Mammary epithelial cell (primary cell): ENCODE data around the gene GSTP1.

ENCODE experiments used
- EZH2 ChIP-seq: IDR thresholded peaks from 2 replicates; pipeline ENCODE4 v1.6.1; 2012; ENCODE audit warnings: low read length, inconsistent platforms, borderline replicate concordance
- TF ChIP-seq, protein P1 (sequence below), 2 donors: IDR thresholded peaks in 1 of 2; conservative IDR thresholded peaks in 1 of 2; 2 replicates each; pipeline ENCODE4 v1.5.1; 2011 to 2012; ENCODE audit warnings: inconsistent platforms in 2 of 2, low read length in 2 of 2, mild to moderate bottlenecking in 2 of 2, control low read depth in 1 of 2, low read depth in 1 of 2; ENCODE audit not compliant: insufficient read depth in 1 of 2; ENCODE audit errors: extremely low read depth in 1 of 2

DNA sequence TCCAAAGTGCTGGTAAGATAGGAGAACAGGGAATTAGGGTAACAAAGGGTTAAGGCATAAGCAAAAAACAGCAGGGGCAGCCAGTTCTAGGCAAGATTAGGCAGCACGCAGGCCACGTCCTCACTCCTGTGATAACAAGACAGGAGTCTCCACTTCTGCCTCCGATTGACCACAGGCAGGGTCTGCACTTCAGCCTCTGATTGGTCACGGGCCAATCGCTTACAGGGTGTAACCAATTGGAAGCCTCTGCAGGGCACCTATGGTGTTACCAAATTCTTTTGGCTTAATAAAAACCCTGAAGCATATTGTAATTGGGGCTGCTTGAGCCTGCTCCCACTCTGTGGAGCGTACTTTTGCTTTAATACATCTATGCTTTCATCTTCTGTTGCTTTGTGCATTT lies 12.2 kb upstream of the GSTP1 start:
- TF ChIP-seq, protein P1, sequence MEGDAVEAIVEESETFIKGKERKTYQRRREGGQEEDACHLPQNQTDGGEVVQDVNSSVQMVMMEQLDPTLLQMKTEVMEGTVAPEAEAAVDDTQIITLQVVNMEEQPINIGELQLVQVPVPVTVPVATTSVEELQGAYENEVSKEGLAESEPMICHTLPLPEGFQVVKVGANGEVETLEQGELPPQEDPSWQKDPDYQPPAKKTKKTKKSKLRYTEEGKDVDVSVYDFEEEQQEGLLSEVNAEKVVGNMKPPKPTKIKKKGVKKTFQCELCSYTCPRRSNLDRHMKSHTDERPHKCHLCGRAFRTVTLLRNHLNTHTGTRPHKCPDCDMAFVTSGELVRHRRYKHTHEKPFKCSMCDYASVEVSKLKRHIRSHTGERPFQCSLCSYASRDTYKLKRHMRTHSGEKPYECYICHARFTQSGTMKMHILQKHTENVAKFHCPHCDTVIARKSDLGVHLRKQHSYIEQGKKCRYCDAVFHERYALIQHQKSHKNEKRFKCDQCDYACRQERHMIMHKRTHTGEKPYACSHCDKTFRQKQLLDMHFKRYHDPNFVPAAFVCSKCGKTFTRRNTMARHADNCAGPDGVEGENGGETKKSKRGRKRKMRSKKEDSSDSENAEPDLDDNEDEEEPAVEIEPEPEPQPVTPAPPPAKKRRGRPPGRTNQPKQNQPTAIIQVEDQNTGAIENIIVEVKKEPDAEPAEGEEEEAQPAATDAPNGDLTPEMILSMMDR (conservative IDR thresholded peaks at IDR 0.05 in 1 of 2, IDR thresholded peaks at IDR 0.05 in 1 of 2; ENCODE audit: extremely low read depth in 1 of 2, insufficient read depth in 1 of 2, low read depth in 1 of 2, low read length in 2 of 2), result no peak
- TF ChIP-seq EZH2, result no peak
